ENCODE results near the gene ASB1. TPM values are rescaled to one million over a fixed set of nuclear protein-coding genes. Genes with fewer than 3 reads are reported as not detected.

The ASB1 gene
- total and polyA plus RNA-seq, 10 of the 15 experiments (the other 5 are each of a cell fraction or from before 2014, with no cell fraction given): 5.2 to 31.2 (median 25.8) TPM

GRCh38 chr2:238456970-238457926 is 30.5 kb downstream of the ASB1 start:
- no peak for ATAC-seq

More at GRCh38 chr2:238456970-238457926, 30.5 kb downstream of the ASB1 start:
- Histone ChIP-seq H3K4me2 (ENCODE audit: control insufficient read depth, insufficient read depth) (no peak overlapping the region), H3K4me3 (no peak overlapping the region), H4K20me1 (ENCODE audit: control insufficient read depth, insufficient read depth) (no peaks in the 10 kb centered on the region), H3K27ac (ENCODE audit: control insufficient read depth, insufficient read depth) (no peak overlapping the region), H3K36me3 (ENCODE audit: control insufficient read depth in 2 of 2, insufficient read depth in 2 of 2, low read length in 1 of 2) (no peaks in the 10 kb centered on the region), H3K9me3 (replicated peaks; ENCODE audit: control insufficient read depth, insufficient read depth, low read length) (no peaks in the 10 kb centered on the region; the same call in 1 of the 3 replicates), H2AFZ (ENCODE audit: control insufficient read depth, low read depth, low read length) (no peak overlapping the region), H3K79me2 (ENCODE audit: control insufficient read depth, insufficient read depth, low read length) (no peaks in the 10 kb centered on the region), H3K27me3 (replicated peaks in 1 of 2; ENCODE audit: control insufficient read depth in 2 of 2, insufficient read depth in 2 of 2, low read length in 1 of 2) (no peaks in the 10 kb centered on the region), H3K9ac (ENCODE audit: control insufficient read depth, insufficient read depth, low read length) (no peak overlapping the region), H3K4me1 (ENCODE audit: control insufficient read depth, insufficient read depth, low read length) (no peaks in the 10 kb centered on the region)
- WGBS (ENCODE audit: insufficient coverage, insufficient replicate concordance, low lambda C conversion rate, missing lambda C conversion rate): 66% methylated on average over 10 of the region's 10 CpGs
- FAIRE-seq (no peak), DNase-seq (ENCODE audit: low read depth, low spot score) (no peak)
- no TSS peak for BruUV-seq (replicated peaks)
- ChIA-PET SMC1A (ENCODE audit: uncharacterized antibody, unreplicated experiment) (interaction anchor here (1.5 kb wide), 1 partner anchor 8 kb away, joined by 4 read pairs; no protein-coding TSS in a partner anchor), RAD21 (ENCODE audit: unreplicated experiment) (no interaction called here), POLR2A (no interaction called here), CTCF (no interaction called here)
- TF ChIP-seq E2F4 (IDR thresholded peaks at IDR 0.05; ENCODE audit: low read depth, low read length): no peak
- TF ChIP-seq MTA3 (IDR thresholded peaks at IDR 0.05; ENCODE audit: borderline replicate concordance, low read length): no peak
- TF ChIP-seq ZBTB40 (IDR thresholded peaks at IDR 0.05; ENCODE audit: borderline replicate concordance): no peak
- intact Hi-C loops (cut with micrococcal nuclease; ENCODE audit: unreplicated experiment) (no loop called here), in situ Hi-C loops (cut with MboI) (no loop called here)

All from GM12878 (cell line).